GM10266 (cell line): Measurements from ENCODE around the gene STIMATE.

Experiments used
- DNase-seq: peaks from one replicate; pipeline ENCODE4 v3.0.0; 2012; ENCODE audit errors: extremely low spot score
- TF ChIP-seq, protein P1 (sequence below): IDR thresholded peaks from 2 replicates; pipeline ENCODE4 v1.5.1; 2012; ENCODE audit warnings: mild to moderate bottlenecking, low read depth; ENCODE audit not compliant: control insufficient read depth, insufficient read depth; ENCODE audit errors: missing control alignments

Gene STIMATE

DNA sequence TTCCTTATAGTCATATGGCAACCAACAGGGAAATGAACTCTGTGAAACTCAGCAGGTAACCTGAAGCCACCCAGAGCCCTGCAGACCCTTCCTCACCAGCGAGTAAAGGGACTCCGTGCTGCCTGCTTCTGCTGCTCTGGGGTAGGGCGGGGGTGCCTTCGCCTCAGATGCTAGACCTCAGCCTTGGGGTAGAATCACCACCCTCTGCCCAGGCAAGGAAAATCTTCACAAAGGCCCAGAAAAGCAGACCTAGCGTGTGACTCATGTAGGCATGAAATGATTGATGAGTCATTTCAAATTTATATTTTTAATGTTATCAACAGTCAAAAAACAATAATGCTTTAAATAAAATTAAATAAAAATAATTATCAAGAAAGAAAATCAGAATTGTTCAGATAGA is 6.6 kb downstream of the STIMATE start:
- no peak for DNase-seq
- TF ChIP-seq, protein P1, sequence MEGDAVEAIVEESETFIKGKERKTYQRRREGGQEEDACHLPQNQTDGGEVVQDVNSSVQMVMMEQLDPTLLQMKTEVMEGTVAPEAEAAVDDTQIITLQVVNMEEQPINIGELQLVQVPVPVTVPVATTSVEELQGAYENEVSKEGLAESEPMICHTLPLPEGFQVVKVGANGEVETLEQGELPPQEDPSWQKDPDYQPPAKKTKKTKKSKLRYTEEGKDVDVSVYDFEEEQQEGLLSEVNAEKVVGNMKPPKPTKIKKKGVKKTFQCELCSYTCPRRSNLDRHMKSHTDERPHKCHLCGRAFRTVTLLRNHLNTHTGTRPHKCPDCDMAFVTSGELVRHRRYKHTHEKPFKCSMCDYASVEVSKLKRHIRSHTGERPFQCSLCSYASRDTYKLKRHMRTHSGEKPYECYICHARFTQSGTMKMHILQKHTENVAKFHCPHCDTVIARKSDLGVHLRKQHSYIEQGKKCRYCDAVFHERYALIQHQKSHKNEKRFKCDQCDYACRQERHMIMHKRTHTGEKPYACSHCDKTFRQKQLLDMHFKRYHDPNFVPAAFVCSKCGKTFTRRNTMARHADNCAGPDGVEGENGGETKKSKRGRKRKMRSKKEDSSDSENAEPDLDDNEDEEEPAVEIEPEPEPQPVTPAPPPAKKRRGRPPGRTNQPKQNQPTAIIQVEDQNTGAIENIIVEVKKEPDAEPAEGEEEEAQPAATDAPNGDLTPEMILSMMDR = no peak

DNA sequence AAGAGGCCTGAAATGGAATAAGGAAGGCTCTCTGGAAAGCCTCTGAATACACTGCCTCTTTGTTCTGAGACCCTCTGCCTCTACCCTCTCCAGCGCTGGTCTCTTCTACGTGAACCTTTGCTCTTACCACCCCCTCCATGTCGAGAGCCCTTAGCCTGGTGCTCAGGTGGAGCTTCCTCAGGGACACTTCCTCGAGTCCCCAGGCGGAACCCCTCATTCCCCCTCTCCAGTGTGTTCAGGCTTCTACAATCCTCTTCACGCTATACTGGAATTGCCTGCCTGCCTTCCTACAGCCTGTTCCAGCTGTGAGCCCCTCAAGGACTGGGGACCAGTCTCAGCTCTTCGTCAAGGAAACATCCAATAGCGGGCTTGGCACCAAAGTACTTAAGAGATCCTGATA is 7.4 kb downstream of the STIMATE start:
- TF ChIP-seq, protein P1 = no peak
- no peak for DNase-seq

DNA sequence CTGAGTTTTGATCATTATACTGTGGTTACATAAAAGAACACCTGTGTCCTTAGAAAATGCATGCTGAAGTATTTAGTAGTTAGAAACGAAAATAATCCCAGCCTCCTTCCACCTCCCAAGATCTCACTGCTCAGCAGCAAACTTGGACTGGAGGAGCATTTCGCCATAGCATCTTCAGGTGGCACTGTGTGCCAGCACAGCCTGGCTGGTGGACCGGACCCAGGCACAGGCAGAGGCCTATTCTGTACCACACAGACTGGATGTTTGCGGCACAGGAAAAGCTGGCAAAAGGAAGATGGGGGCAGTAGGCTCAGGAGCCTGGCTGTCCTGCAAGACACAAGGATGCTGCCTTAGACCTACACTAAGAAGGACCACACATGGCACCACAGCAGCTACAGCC is 10.2 kb downstream of the STIMATE start:
- TF ChIP-seq, protein P1 = no peak
- DNase-seq = no peak

DNA sequence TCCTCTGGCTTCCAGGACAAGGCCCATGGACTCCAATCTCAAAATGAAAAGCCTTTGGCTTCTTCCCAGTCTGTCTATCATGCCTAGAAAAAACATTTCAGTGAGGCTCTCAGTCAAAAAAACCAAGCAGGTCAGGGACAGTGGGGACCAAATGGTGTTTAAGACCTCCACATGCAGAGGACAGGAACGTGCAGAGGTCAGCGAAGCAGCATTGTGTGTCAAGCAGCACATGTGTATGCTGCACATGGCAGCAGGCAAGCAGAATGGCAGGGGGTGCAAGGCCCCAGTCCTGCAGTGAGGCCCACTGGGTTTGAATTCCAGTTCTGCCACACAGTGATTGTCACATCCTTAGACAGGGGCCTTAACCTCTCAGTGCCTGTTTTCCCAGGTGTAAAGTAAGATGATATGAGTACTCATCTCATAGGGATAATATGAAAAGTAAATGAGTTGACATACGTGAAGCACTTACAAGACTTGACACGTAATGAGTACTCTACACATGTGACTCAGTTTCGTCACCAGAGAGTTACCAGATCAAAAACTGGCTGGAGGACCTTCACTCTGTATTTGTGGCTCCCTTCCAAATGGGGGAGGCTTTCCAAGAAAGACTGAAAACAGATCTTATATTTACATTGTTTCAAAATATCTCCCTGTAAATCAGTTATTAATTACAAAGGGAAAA is 11.2 kb downstream of the STIMATE start:
- no peak for DNase-seq
- TF ChIP-seq, protein P1 = no peak

DNA sequence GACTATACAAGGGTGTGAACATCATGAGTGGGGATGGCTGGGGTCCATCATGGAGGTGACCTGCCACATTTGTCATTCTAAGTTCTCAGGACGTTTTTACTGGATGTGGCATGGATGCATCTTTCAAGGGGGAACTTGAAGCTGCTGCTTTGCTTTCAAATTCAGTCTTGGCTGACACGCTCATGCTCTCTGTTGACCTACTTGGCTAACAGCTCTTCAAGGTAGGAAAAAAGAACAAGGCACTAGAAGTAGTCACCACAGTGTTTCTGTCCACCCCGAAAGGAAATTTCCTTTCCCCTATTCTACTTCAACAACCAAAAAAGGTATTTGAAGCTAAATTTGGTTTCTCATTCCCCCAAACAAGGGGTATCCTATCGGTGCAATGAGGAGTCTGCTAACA is 15.0 kb downstream of the STIMATE start:
- DNase-seq = no peak
- TF ChIP-seq, protein P1 = no peak

DNA sequence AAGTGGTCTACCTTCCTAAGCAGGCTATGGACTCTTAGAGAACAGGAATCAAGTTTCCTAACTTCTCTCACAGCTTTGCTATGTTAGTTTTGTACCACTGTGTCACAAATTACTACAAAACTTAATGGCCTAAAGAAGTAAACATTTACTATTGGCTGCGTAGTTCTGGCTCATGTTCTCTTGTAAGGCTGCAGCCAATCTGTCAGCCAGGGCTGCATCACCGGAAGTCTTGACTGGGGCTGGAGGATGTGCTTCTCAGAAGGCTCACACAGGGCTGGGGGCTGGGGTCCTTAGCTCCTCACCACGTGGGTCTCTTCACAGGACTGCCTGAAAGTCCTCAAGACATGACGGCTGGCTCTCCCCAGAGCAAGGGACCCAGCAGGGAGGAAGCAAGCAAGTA is 15.5 kb downstream of the STIMATE start:
- no peak for DNase-seq
- TF ChIP-seq, protein P1 = no peak

DNA sequence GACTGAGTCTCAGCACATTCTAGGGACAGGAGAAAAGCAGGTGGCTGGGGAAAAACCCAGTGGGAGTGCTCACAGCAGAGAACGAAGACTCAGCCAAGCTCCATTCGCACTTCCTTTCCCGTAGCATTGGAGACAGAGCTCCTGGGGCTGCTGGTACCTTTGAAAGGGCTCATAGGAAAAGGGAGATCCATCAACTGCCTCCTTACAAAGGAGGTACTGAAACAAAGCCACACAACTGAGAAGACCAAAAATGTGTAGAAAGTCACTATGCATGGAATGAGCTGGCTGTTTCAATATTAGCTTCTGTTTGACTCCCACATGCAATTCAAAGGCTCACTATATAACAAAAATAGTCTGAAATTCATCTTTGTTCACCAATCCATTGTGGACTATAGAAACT is 16.9 kb downstream of the STIMATE start:
- TF ChIP-seq, protein P1 = no peak

More for the DNA sequence above, 16.9 kb downstream of the STIMATE start:
- peak; percentile 56 for DNase-seq
